Endometrial microvascular endothelial cells (primary cell): ENCODE measurements around the gene C5. TPM values are rescaled to one million over a fixed set of nuclear protein-coding genes. Genes with fewer than 3 reads are reported as not detected.
"Not testable (repeated sequence)": the region's sequence is repeated elsewhere in the genome, so short reads cannot be mapped to it uniquely, and the experiment has no call there.

Experiments
- in situ Hi-C: cut with HindIII; loops from 2 replicates; pipeline ENCODE4 v1.10.0; 2017; ENCODE audit warnings: low sequenced_read_pairs, low pct_unique_long_range_greater_than_20kb; ENCODE audit errors: inconsistent ontology term
- total RNA-seq: library from RNA; depleted of rRNA; stranded (reverse); fragments of >200 nt; gene quantifications from one replicate; pipeline ENCODE4 v1.2.3, GENCODE V29; 2015; ENCODE audit errors: inconsistent ontology term

The C5 gene
- total RNA-seq, 1 donor from 2014 or later: 1.4 TPM

DNA sequence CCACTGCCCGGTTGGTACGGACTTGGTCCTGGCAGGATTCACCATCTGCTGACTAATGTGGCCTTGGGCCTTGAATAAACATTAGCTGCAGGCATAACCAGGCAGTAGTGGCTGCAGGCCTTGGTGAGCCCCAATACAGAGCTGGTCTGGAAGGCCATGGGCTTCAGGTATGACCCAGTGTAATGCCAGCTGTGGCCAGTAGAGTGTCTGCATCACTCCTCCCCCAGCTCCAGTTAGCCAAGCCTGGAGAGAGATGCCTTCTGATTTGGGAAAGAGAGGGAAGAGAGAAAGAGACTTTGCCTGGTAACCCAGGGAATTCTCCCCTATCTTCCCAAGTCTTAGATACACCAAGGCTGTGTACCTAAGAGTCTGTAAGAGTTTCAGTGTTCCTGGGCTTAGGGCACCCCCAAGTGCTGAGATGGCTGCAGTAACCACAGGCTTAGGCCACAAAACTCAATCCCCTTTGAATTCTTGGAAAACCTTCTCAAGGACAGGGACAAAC lies 5.6 kb upstream of the C5 start:
- in situ Hi-C loops: no loop called here

DNA sequence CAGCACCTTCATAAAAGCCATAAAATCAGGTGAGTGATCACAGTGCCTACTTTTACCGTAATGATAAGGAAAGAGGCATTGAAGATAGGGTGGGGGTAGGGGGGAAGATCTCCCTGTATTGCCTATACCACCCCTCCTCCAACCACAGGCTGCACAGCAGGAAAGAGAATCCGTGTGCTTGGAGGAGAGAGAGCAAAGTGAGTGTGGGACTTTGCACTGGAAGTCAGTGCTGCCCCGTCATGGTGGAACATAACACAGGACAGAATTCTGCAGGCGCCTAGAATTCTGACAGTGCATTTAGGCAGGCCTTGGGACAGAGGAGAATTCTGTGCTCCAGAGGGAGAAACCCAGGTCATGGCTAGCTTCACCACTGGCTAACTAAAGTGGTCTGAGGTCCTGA lies 3.5 kb upstream of the C5 start:
- in situ Hi-C loops: no loop called here

DNA sequence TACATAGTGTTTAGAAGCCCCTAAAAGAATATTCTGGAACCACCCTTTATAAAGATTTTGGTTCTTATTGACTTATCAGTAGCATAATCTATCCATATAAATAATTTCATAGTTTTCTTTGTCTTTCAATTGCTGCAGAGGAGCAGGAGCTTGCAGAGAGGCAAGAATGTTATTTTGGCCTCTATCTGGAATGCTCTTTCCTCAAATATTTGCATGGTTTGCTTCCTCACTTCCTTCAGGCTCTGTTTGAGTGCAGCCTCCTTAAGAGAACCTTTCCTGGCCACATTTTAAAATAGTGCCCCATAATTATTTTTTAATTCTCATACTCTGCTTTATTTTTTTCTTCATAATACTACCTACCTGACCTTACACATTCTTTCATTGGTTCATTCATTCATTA lies 1.5 kb downstream of the C5 start:
- in situ Hi-C loops: no loop called here

DNA sequence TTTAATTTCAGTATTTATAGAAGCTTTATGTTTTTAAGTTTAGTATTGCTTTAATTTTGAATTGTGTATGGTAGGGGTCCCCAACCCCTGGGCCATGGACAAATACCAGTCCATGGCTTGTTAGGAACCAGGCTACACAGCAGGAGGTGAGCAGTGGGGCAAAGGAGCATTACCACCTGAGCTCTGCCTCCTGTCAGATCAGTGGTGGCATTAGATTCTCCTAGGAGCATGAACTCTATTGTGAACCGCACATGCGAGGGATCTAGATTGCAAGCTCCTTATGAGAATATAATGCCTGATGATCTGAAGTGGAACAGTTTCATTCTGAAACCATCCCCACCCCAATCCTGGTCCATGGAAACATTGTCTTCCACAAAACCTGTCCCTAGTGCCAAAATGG lies 1.9 kb downstream of the C5 start:
- in situ Hi-C loops: no loop called here

DNA sequence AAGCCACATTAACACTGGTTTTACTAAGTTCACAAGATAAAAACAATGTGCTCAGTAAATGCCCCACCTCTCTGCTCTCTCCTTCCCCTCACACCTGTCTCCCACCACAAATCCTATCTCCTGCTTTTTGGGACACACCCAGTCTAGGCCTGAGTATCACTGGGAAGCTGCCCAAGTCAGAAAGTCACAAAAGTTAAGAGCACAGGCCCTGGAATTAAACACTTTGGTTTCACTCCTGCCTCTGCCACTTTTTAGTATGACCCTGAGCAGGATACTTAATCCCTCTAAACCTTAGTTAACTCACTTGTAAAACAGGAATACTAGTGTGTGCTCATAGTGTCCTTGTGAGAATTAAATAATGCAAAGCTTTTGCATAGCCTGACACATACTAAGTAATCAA lies 11.3 kb downstream of the C5 start:
- in situ Hi-C loops: no loop called here

DNA sequence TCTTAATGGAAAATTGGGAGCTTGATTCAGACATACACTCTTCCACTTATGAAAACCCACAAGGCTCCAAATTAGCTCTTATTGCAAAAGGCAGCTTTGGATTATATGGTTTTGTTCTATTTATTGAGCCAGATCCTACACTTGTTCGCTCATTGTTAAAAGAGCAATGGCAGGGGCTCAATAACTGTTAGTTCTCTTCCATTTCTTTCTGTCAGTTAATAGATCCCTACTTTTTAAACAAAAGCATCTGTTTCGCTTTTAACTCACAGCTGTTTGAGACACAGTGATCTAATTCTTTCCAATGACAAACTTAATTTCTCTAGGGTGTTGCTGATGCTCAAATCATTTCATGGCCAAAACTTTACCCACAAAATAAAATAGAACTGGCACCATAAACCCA lies 11.7 kb downstream of the C5 start:
- in situ Hi-C loops: no loop called here

DNA sequence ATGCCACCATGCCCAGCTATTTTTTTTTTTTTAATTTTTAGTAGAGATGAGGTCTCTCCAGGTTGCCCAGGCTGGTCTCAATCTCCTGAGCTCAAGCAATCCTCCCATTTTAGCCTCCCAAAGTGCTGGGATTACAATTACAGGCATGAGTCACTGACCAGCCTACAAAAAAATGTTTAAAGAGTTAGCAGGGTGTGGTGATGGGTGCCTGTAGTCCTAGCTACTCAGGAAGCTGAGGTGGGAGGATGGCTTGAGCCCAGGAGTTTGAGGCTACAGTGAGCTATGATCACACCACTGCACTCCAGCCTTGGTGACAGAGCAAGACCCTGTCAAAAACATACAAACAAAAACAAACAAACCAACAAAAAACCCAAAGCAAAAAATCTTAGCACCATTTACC lies 14.4 kb downstream of the C5 start:
- in situ Hi-C loops: not testable (repeated sequence)

DNA sequence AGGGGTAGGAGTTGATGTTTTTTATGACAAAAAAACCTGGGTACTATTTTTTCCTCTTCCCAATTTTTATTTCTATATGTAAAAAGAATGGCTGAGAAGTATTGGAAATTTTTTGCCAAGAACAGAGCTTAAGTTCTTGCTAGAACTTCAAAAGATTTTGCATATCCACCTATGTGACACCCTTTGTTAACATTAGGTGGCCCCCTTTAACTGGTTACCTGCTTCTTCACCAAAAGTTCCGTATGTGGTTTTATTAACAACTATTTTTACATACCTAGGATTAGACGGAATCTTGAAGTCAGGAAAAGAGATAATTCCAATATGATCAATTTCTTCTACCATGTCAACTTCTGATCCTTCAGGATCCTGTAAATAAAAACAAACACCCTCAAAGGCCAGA lies 15.5 kb downstream of the C5 start:
- in situ Hi-C loops: no loop called here

DNA sequence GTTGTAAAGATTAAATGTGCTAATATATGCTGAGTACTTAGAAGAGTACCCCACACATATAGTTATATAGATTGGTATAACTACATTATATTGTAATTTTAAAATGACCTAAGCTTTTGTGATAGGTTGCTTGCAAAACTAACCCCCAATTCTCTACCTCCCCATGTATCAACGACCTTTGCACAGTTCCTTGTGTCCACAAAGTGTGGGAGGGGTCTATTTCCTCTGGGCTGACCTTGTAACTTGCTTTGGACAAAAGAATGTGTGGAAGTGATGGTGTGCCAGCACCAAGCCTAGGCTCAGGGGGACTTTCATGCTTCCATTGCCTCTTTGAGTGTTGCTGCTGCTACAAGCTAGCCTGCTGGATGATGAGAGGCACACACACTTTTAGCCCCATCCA lies 20.6 kb downstream of the C5 start:
- in situ Hi-C loops: no loop called here

DNA sequence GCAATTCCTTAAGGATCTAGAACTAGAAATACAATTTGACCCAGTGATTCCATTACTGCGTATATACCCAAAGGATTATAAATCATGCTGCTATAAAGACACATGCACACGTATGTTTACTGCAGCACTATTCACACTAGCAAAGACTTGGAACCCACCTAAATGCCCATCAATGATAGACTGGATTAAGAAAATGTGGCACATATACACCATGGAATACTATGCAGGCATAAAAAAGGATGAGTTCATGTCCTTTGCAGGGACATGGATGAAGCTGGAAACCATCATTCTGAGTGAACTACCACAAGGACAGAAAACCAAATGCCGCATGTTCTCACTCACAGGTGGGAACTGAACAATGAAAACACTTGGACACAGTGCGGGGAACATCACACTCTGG lies 21.8 kb downstream of the C5 start:
- in situ Hi-C loops: not testable (repeated sequence)

DNA sequence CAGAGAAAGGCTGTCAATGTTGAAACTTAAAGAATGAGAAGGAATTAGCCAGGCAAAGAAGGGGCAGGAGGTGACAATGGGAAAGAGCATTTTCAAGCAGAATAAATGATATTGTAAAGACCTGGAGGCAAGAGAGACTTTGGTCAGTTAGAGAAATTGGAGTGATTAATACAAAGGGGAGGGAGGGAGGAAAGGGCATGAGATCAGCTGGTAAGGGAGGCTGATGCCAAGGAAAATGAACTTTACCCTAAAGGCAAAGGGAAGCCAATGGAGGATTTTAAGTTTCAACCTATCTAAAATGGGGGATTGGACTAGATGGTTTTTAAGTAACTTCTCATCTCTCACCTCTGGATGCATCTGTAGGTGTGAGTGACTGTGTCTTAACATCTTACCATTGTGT lies 23.3 kb downstream of the C5 start:
- in situ Hi-C loops: no loop called here

DNA sequence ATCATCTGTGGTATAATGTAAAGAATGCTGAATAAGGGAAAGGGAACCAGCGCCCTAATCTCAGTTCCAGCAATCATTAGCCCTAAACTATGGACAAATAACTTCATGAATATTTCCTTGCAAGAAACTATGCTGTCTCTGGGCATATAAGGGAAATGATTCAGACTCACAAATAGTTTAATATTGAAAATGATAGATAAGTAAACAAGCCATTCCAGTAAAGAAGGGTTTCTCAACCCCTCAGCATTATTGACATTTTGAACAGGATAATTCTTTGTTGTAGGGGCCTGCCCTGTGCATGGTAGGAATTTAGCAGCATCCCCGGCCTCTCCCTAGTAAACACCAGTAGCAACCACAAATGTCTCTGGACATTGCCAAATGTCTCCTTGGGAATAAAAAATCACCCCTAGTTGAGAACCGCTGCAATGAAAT lies 23.8 kb downstream of the C5 start:
- in situ Hi-C loops: no loop called here

DNA sequence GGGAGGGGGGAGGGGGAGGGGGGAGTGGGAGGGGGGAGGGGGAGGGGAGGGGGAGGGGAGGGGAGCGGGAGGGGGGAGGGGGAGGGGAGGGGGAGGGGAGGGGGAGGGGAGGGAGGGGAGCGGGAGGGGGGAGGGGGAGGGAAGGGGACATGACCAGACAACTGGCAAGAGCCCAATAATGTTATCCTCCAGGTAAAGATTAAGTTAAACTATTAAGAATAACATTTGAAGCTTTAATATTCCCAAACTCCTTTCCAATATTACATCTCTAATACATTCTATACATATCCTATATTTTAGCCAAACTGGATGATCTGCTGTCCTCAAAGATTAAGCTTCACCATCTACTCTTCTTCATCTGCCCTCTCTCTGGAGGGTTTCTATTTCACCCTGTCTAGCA lies 25.8 kb downstream of the C5 start:
- in situ Hi-C loops: no loop called here

DNA sequence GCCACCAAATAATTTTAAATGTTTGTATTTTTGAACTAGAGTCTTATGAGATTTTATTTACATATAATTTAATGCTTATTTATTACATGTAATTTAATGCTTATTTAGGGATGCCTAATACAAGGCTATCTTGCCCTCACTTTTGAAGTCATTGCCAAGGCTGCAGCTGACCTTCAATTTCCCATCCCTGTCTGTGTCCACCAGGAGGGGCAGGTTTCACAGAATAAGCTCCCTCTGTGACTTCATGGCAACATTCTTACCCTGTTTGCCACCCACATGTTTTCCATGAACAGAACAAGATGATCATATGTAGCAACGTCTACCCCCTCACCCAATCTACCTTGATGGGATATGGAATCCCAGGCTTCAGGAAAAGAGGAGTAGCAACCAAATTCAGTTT lies 27.0 kb downstream of the C5 start:
- in situ Hi-C loops: no loop called here

DNA sequence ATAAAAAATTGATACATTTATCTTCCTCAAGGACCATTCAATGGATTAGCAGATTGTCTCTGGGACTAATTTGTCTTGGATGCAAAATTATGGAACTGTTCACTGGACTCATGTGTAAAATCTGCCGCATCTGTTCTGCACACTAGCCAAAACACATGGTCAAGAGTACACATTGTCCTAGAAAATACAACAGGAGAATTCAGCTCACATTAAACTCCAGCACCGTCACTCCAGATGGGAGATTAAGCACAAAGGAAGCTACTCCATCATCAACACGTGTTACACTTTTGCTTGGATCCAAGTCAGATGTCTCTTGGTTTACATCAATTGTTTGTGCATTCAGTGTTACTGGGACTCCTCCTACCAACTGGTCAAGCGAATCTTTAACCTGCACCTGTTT lies 28.8 kb downstream of the C5 start:
- in situ Hi-C loops: no loop called here

DNA sequence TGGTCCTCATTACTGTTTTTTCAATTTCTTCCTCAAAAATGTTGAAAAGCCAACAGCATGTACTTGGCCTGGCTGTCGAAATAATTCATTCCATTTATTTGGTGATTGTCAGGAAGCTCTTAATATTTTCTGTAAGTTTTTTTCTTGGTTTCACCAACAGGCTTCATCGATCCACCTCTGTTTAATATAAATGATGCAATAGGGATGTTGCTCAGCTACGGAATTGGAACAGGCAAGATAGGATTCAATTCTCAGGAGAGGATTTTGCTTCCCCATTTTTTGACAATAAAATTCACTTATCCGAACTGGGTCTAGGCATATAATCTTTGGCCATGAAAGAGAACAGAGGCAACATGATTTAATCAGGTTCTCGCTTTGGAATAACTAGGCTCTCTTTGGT lies 30.8 kb downstream of the C5 start:
- in situ Hi-C loops: no loop called here

DNA sequence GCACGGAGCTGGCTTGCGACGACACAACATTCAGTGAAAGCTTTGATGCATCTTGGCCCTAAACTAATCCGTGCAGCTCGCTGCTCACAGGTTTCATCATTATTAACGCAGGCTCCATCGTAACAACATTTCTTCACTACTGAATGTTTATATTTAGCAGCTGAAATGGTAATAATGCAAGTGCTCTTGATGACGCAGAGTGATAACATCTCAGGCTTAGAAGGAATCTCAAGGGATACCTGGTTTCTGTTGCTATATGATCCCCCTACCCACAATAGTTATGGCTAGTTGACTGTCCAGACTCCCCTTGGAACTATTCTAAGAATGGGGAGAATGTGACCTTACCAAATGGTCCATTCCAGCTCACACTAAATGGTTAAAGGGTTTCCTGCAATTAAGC lies 36.2 kb downstream of the C5 start:
- in situ Hi-C loops: no loop called here

DNA sequence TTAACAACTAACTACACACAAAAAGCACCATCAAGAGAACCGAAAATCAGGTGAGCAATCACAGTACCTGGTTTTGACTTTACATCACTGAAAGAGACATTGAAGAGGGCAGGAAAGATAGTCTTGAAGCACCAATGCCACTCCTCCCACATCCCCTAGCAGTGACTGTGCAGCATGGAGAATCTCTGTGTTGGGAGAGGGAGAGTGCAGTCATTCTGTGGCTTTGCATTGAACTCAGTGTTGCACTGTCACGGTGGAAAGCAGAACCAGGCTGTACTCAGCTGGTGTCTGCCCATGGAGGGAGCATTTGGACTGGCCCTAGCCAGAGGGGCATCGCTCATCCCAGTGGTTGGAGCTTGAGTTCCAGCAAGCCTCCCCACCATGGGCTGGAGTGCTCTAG lies 40.4 kb downstream of the C5 start:
- in situ Hi-C loops: no loop called here

DNA sequence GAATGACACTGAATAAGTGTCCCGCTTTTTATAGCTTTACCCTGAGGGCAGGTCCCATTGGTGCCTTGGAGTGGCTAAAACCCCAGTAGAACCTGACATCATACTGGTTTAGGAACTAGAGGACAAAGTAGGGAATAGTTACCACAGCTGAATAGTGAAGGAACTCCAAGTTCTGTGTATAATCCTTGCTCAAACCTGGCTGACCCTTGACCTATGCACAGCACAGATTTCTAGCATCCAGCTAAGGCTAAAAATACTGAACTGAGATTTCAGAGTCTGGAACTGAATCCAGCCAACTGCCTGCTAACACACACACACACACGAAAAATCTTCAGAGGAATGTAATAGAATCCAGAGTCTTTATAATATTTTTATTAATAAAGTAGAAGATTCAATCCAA lies 50.8 kb downstream of the C5 start:
- in situ Hi-C loops: no loop called here

DNA sequence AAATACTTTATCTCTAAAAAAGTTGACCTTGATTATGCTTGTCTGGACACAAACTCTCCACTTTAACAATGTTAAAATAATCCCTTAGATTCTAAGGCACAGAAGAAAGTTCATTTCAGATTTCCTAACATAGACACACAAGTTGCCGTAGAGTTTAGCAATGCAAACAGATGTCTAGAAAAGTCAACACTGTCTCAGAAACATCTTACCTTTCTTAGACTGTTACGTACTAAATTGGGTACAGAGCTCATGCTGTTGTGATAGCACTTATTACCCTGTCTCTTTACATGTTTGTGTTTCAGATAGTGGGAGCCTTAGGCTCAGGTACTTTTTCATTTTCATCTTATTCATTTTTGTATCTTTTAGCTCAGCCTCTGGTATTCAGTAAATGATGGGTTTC lies 52.0 kb downstream of the C5 start:
- in situ Hi-C loops: no loop called here

DNA sequence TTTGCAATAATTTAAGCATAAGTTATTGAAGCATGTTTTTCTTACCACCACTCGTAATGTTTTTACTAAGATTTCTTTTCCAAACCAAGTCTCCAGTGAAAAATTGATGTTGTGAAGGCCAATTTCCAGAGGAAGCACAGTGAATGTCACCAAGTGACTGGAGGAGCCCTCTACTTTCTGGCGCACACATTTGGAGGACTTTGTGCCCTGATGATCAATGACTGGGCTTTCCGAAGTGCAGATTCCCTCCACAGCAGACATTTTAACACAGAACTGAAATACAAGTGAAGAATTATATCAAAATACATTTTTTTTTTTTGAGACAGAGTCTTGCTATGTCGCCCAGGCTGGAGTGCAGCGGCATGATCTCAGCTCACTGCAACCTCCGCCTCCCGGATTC lies 52.6 kb downstream of the C5 start:
- in situ Hi-C loops: no loop called here

DNA sequence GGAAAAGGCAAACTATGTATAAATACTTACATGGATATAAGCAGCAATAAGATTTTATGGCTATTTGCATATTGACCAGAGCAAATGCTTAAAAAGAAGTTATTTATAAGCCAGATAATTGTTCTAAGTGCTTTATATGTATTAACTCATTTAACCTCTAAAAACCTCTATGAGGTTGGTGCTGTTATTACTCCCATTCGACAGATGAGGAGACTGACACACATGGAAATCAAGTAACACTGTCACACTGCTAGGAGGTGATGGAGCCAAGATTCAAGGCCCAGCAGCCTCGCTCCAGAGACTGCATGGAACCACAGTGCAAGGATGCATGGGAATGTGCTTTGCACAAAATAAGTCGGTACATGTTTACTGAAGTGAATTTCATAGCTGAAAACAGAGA lies 53.7 kb downstream of the C5 start:
- in situ Hi-C loops: no loop called here
